Neural crest cell (in vitro differentiated cells): ENCODE data around the gene KASH5. TPM values are rescaled to one million over a fixed set of nuclear protein-coding genes. Genes with fewer than 3 reads are reported as not detected.

ENCODE experiments used
- DNase-seq: peaks from one replicate; pipeline ENCODE4 v3.0.0; 2021; ENCODE audit warnings: low read depth, mixed read lengths, low spot score
- H3K27ac Mint-ChIP-seq: one replicate; pipeline ENCODE4 v1.8.0; 2021; ENCODE audit warnings: mild to moderate bottlenecking, mixed read lengths; ENCODE audit not compliant: unreplicated experiment
- H3K27me3 Mint-ChIP-seq: 2 replicates; pipeline ENCODE4 v1.8.0; 2021; ENCODE audit warnings: low read depth, mild to moderate bottlenecking, mixed read lengths
- H3K36me3 Mint-ChIP-seq: 2 replicates; pipeline ENCODE4 v1.8.0; 2021; ENCODE audit warnings: low read depth, mild to moderate bottlenecking, mixed read lengths
- H3K4me1 Mint-ChIP-seq: 2 replicates; pipeline ENCODE4 v1.8.0; 2021; ENCODE audit warnings: mixed read lengths
- H3K4me3 Mint-ChIP-seq: one replicate; pipeline ENCODE4 v1.8.0; 2021; ENCODE audit warnings: mild to moderate bottlenecking, mixed read lengths
- H3K9me3 Mint-ChIP-seq: 2 replicates; pipeline ENCODE4 v1.8.0; 2021; ENCODE audit warnings: mixed read lengths
- total RNA-seq: library from RNA; stranded (reverse); gene quantifications from 2 replicates; pipeline ENCODE4 v1.2.1, GENCODE V29; 2021
- TF ChIP-seq, protein P1 (sequence below): fragments of 200-600 bp; sonication (generic); conservative IDR thresholded peaks from 2 replicates; pipeline ENCODE4 v1.5.0; 2021; ENCODE audit warnings: antibody characterized with exemption, mild to moderate bottlenecking

KASH5 gene
- total RNA-seq, 1 donor from 2014 or later: not detected

GRCh38 chr19:49340865-49341718, 47.0 kb upstream of the KASH5 start:
- peaks cover 3% of the 10 kb centered on the region for H3K9me3 Mint-ChIP-seq
- H3K27ac Mint-ChIP-seq: no peak overlapping the region
- H3K36me3 Mint-ChIP-seq: peaks cover 33% of the 10 kb centered on the region
- DNase-seq: no peak
- peaks cover 20% of the 10 kb centered on the region for H3K27me3 Mint-ChIP-seq
- H3K4me1 Mint-ChIP-seq: peaks cover 42% of the 10 kb centered on the region
- TF ChIP-seq, protein P1, sequence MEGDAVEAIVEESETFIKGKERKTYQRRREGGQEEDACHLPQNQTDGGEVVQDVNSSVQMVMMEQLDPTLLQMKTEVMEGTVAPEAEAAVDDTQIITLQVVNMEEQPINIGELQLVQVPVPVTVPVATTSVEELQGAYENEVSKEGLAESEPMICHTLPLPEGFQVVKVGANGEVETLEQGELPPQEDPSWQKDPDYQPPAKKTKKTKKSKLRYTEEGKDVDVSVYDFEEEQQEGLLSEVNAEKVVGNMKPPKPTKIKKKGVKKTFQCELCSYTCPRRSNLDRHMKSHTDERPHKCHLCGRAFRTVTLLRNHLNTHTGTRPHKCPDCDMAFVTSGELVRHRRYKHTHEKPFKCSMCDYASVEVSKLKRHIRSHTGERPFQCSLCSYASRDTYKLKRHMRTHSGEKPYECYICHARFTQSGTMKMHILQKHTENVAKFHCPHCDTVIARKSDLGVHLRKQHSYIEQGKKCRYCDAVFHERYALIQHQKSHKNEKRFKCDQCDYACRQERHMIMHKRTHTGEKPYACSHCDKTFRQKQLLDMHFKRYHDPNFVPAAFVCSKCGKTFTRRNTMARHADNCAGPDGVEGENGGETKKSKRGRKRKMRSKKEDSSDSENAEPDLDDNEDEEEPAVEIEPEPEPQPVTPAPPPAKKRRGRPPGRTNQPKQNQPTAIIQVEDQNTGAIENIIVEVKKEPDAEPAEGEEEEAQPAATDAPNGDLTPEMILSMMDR: no peak
- no peak overlapping the region for H3K4me3 Mint-ChIP-seq

GRCh38 chr19:49342291-49342721, 45.7 kb upstream of the KASH5 start:
- TF ChIP-seq, protein P1: no peak
- DNase-seq: no peak
- Mint-ChIP-seq H3K27ac (no peak overlapping the region), H3K4me3 (no peak overlapping the region), H3K4me1 (peaks cover 37% of the 10 kb centered on the region), H3K36me3 (peaks cover 36% of the 10 kb centered on the region), H3K27me3 (peaks cover 17% of the 10 kb centered on the region), H3K9me3 (peaks cover 3% of the 10 kb centered on the region)

GRCh38 chr19:49343123-49343522, 44.9 kb upstream of the KASH5 start:
- Mint-ChIP-seq H3K4me3 (peak overlapping the region; percentile 2), H3K27ac (peak overlapping the region; percentile 27), H3K9me3 (peaks cover 3% of the 10 kb centered on the region), H3K27me3 (peaks cover 14% of the 10 kb centered on the region), H3K4me1 (peaks cover 39% of the 10 kb centered on the region), H3K36me3 (peaks cover 39% of the 10 kb centered on the region)
- TF ChIP-seq, protein P1: no peak
- no peak for DNase-seq

- H3K36me3 Mint-ChIP-seq: peaks cover 47% of the 10 kb centered on the region
- no peak for DNase-seq
- peaks cover 3% of the 10 kb centered on the region for H3K9me3 Mint-ChIP-seq
- H3K4me1 Mint-ChIP-seq: peaks cover 32% of the 10 kb centered on the region
- peak overlapping the region; percentile 49 for H3K4me3 Mint-ChIP-seq
- peaks cover 4% of the 10 kb centered on the region for H3K27me3 Mint-ChIP-seq
- TF ChIP-seq, protein P1: no peak
- H3K27ac Mint-ChIP-seq: no peak overlapping the region
These were observed 43.3 kb upstream of the KASH5 start for GRCh38 chr19:49344505-49345423.

GRCh38 chr19:49347191-49347590, 40.9 kb upstream of the KASH5 start:
- H3K36me3 Mint-ChIP-seq: peaks cover 47% of the 10 kb centered on the region
- TF ChIP-seq, protein P1: no peak
- H3K27me3 Mint-ChIP-seq: peaks cover 4% of the 10 kb centered on the region
- H3K4me3 Mint-ChIP-seq: no peak overlapping the region
- H3K9me3 Mint-ChIP-seq: no peaks in the 10 kb centered on the region
- peaks cover 26% of the 10 kb centered on the region for H3K4me1 Mint-ChIP-seq
- no peak overlapping the region for H3K27ac Mint-ChIP-seq
- DNase-seq: no peak
